Adipocyte (in vitro differentiated cells): Measurements from ENCODE around the gene NT5DC3.
"Not testable (repeated sequence)": the region's sequence is repeated elsewhere in the genome, so short reads cannot be mapped to it uniquely, and the experiment has no call there.

Experiments used
- DNase-seq: peaks from one replicate; pipeline ENCODE4 v3.0.0-alpha.2; 2015; ENCODE audit warnings: low read depth
- H3K27me3 ChIP-seq: replicated peaks from 2 replicates; pipeline ENCODE4 v1.7.0; 2013; ENCODE audit warnings: mild to moderate bottlenecking, low read length, moderate library complexity; ENCODE audit not compliant: control insufficient read depth, insufficient read depth
- H3K36me3 ChIP-seq: 2 replicates; pipeline ENCODE4 v1.7.0; 2013; ENCODE audit warnings: low read length, mild to moderate bottlenecking, moderate library complexity; ENCODE audit not compliant: control insufficient read depth, insufficient read depth, severe bottlenecking
- H3K4me1 ChIP-seq: 2 replicates; pipeline ENCODE4 v1.7.0; 2013; ENCODE audit warnings: mild to moderate bottlenecking, low read length, moderate library complexity; ENCODE audit not compliant: control insufficient read depth, insufficient read depth
- H3K4me3 ChIP-seq: 2 replicates; pipeline ENCODE4 v1.7.0; 2013; ENCODE audit warnings: mild to moderate bottlenecking, low read length, moderate library complexity
- H3K9ac ChIP-seq: 2 replicates; pipeline ENCODE4 v1.7.0; 2013; ENCODE audit warnings: mild to moderate bottlenecking, low read length, moderate library complexity
- H3K9me3 ChIP-seq: 2 replicates; pipeline ENCODE4 v1.7.0; 2013; ENCODE audit warnings: mild to moderate bottlenecking, low read length, moderate library complexity; ENCODE audit not compliant: control insufficient read depth

NT5DC3 gene

GRCh38 chr12:103817791-103818190 lies 23.2 kb downstream of the NT5DC3 start:
- Histone ChIP-seq H3K9me3 (no peaks in the 10 kb centered on the region), H3K9ac (no peak overlapping the region), H3K4me3 (no peak overlapping the region), H3K4me1 (peaks cover 35% of the 10 kb centered on the region), H3K27me3 (no peaks in the 10 kb centered on the region), H3K36me3 (peaks cover 4% of the 10 kb centered on the region)
- no peak for DNase-seq

GRCh38 chr12:103816663-103817062 lies 24.4 kb downstream of the NT5DC3 start:
- Histone ChIP-seq H3K9me3 (no peaks in the 10 kb centered on the region), H3K4me1 (peaks cover 28% of the 10 kb centered on the region), H3K9ac (no peak overlapping the region), H3K4me3 (no peak overlapping the region), H3K36me3 (peaks cover 14% of the 10 kb centered on the region), H3K27me3 (no peaks in the 10 kb centered on the region)
- DNase-seq: no peak

- Histone ChIP-seq H3K36me3 (peaks cover 22% of the 10 kb centered on the region), H3K4me1 (peaks cover 20% of the 10 kb centered on the region), H3K9ac (no peak overlapping the region), H3K9me3 (no peaks in the 10 kb centered on the region), H3K27me3 (no peaks in the 10 kb centered on the region), H3K4me3 (no peak overlapping the region)
- DNase-seq: no peak
Observed at GRCh38 chr12:103814436-103814835, 26.6 kb downstream of the NT5DC3 start.

- Histone ChIP-seq H3K4me3 (no peak overlapping the region), H3K4me1 (peaks cover 16% of the 10 kb centered on the region), H3K9me3 (no peaks in the 10 kb centered on the region), H3K36me3 (peaks cover 22% of the 10 kb centered on the region), H3K27me3 (no peaks in the 10 kb centered on the region), H3K9ac (no peak overlapping the region)
- no peak for DNase-seq
Observed at GRCh38 chr12:103813949-103814348, 27.1 kb downstream of the NT5DC3 start.

- no peak overlapping the region for H3K4me3 ChIP-seq
- no peaks in the 10 kb centered on the region for H3K27me3 ChIP-seq
- H3K9me3 ChIP-seq: no peaks in the 10 kb centered on the region
- no peak for DNase-seq
- H3K4me1 ChIP-seq: peaks cover 16% of the 10 kb centered on the region
- H3K9ac ChIP-seq: no peak overlapping the region
- peaks cover 22% of the 10 kb centered on the region for H3K36me3 ChIP-seq
Observed at GRCh38 chr12:103813426-103813825, 27.6 kb downstream of the NT5DC3 start.

- no peak overlapping the region for H3K9ac ChIP-seq
- no peak for DNase-seq
- no peaks in the 10 kb centered on the region for H3K27me3 ChIP-seq
- no peaks in the 10 kb centered on the region for H3K9me3 ChIP-seq
- H3K4me1 ChIP-seq: peaks cover 16% of the 10 kb centered on the region
- H3K4me3 ChIP-seq: no peak overlapping the region
- H3K36me3 ChIP-seq: peaks cover 22% of the 10 kb centered on the region
Observed at GRCh38 chr12:103812789-103813188, 28.2 kb downstream of the NT5DC3 start.

- Histone ChIP-seq H3K9me3 (no peaks in the 10 kb centered on the region), H3K27me3 (no peaks in the 10 kb centered on the region), H3K4me3 (no peak overlapping the region), H3K36me3 (peaks cover 22% of the 10 kb centered on the region), H3K9ac (no peak overlapping the region), H3K4me1 (peaks cover 18% of the 10 kb centered on the region)
- DNase-seq: no peak
Observed at GRCh38 chr12:103811791-103812190, 29.2 kb downstream of the NT5DC3 start.

GRCh38 chr12:103810111-103810510 lies 30.9 kb downstream of the NT5DC3 start:
- Histone ChIP-seq H3K4me1 (peaks cover 33% of the 10 kb centered on the region), H3K9me3 (no peaks in the 10 kb centered on the region), H3K27me3 (no peaks in the 10 kb centered on the region), H3K9ac (no peak overlapping the region), H3K36me3 (peaks cover 22% of the 10 kb centered on the region), H3K4me3 (no peak overlapping the region)
- DNase-seq: no peak

- H3K36me3 ChIP-seq: peaks cover 22% of the 10 kb centered on the region
- not testable (repeated sequence) for DNase-seq
Observed at GRCh38 chr12:103809639-103810038, 31.4 kb downstream of the NT5DC3 start.

GRCh38 chr12:103809154-103809553 lies 31.9 kb downstream of the NT5DC3 start:
- H3K4me3 ChIP-seq: no peak overlapping the region
- H3K27me3 ChIP-seq: no peaks in the 10 kb centered on the region
- no peaks in the 10 kb centered on the region for H3K9me3 ChIP-seq
- H3K4me1 ChIP-seq: peaks cover 34% of the 10 kb centered on the region
- no peak overlapping the region for H3K9ac ChIP-seq
- DNase-seq: no peak
- H3K36me3 ChIP-seq: peaks cover 22% of the 10 kb centered on the region

More at GRCh38 chr12:103809639-103810038, 31.4 kb downstream of the NT5DC3 start:
- H3K4me1 ChIP-seq: peaks cover 37% of the 10 kb centered on the region
- H3K4me3 ChIP-seq, H3K9ac ChIP-seq, H3K27me3 ChIP-seq, H3K9me3 ChIP-seq: not testable (repeated sequence)

- peaks cover 22% of the 10 kb centered on the region for H3K36me3 ChIP-seq
Observed at GRCh38 chr12:103808239-103808880, 32.7 kb downstream of the NT5DC3 start.

More at GRCh38 chr12:103808239-103808880, 32.7 kb downstream of the NT5DC3 start:
- Histone ChIP-seq H3K4me1 (peaks cover 26% of the 10 kb centered on the region), H3K4me3 (no peak overlapping the region), H3K27me3 (no peaks in the 10 kb centered on the region), H3K9me3 (no peaks in the 10 kb centered on the region), H3K9ac (no peak overlapping the region)
- DNase-seq: no peak
